ENCODE results near the gene ZNF330. TPM values are rescaled to one million over a fixed set of nuclear protein-coding genes. Genes with fewer than 3 reads are reported as not detected.

Gene ZNF330
- total and polyA plus RNA-seq, 2 of the 8 experiments (the other 6 are each of a cell fraction or from before 2014, with no cell fraction given) = 17.7 to 44.3 TPM

DNA sequence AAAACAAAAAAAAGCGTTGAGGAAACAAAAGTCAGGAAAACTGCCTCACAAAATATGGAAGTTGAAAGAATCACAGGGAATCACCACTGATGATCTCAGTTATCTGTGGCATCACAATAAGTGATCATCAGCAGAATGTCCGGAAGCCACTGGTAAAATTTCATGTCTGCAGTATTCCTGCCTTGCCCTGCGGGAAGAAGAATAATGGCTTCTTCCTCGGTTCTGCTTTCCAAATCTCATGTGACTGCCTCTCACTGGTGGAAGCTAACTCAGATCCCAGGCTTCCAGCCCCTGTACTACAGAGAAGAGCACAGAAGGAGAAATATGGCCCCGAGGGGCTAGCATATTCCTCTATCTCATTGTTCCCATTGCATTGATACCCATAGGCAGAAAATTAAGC lies 12.7 kb upstream of the ZNF330 start (continued):
- TF ChIP-seq FOSL1 (IDR thresholded peaks at IDR 0.05; ENCODE audit: insufficient read depth, low read depth, low read length) = no peak

Data from H1 (cell line).